ENCODE data around the gene PRM3.

PRM3 gene

GRCh38 chr16:11280616-11281522, 7.4 kb upstream of the PRM3 start, which contains the start of gene PRM1:
Gene PRM1 (minus strand): TSS chr16:11281330. CDS start chr16:11281238, 92 bp downstream.
- DNase-seq: no peak

GRCh38 chr16:11278681-11279628, 5.5 kb upstream of the PRM3 start:
- no peak for DNase-seq

GRCh38 chr16:11277607-11278337, 4.3 kb upstream of the PRM3 start:
- DNase-seq: no peak

- no peak for DNase-seq
Measured at GRCh38 chr16:11276896-11277593, 3.6 kb upstream of the PRM3 start.

GRCh38 chr16:11276143-11276895, 2.9 kb upstream of the PRM3 start, which contains the start of gene PRM2:
Gene PRM2 (minus strand): TSS chr16:11276480. CDS start chr16:11276370, 110 bp downstream.
- no peak for DNase-seq

- no peak for DNase-seq
Measured at GRCh38 chr16:11274964-11275363, 1.5 kb upstream of the PRM3 start.

GRCh38 chr16:11273721-11274324, 394 bp upstream of the PRM3 start:
- DNase-seq: no peak

- no peak for DNase-seq
Measured at GRCh38 chr16:11272484-11272883, 945 bp downstream of the PRM3 start.

- no peak for DNase-seq
Measured at GRCh38 chr16:11271610-11272009, 1.8 kb downstream of the PRM3 start.

- no peak for DNase-seq
Measured at GRCh38 chr16:11270602-11271162, 2.7 kb downstream of the PRM3 start.

- no peak for DNase-seq
Measured at GRCh38 chr16:11268921-11269375, 4.5 kb downstream of the PRM3 start, which contains the start of gene TNP2. Gene TNP2 (minus strand): TSS chr16:11269325. CDS start chr16:11269262, 63 bp downstream.

GRCh38 chr16:11265124-11265523, 8.3 kb downstream of the PRM3 start:
- no peak for DNase-seq

GRCh38 chr16:11264155-11264832, 9.1 kb downstream of the PRM3 start:
- no peak for DNase-seq

GRCh38 chr16:11263737-11264136, 9.7 kb downstream of the PRM3 start:
- no peak for DNase-seq

- no peak for DNase-seq
Measured at GRCh38 chr16:11262915-11263314, 10.5 kb downstream of the PRM3 start.

- no peak for DNase-seq
Measured at GRCh38 chr16:11260596-11260966, 12.8 kb downstream of the PRM3 start.

GRCh38 chr16:11259655-11260595, 13.5 kb downstream of the PRM3 start:
- DNase-seq: no peak
